OCI-LY1 (cell line): ENCODE results near the gene TFB2M.

Experiments
- CTCF ChIP-seq: fragments of 200-600 bp; sonication (generic), shearing (Covaris generic); IDR thresholded peaks from 2 replicates; pipeline ENCODE4 v1.5.1; 2017; ENCODE audit warnings: mild to moderate bottlenecking, antibody characterized with exemption, low read length, moderate library complexity, mixed read lengths
- EZH2 ChIP-seq: fragments of 200-600 bp; sonication (generic), shearing (Covaris generic); IDR thresholded peaks from 2 replicates; pipeline ENCODE4 v1.8.0; 2017; ENCODE audit warnings: borderline replicate concordance, mixed run types, mild to moderate bottlenecking, antibody characterized with exemption, low read length, moderate library complexity, mixed read lengths

GRCh38 chr1:246510147-246511030, 55.7 kb downstream of the TFB2M start:
- no peak for TF ChIP-seq EZH2
- no peak for TF ChIP-seq CTCF
